ENCODE results near the gene C1QTNF9.

DNA sequence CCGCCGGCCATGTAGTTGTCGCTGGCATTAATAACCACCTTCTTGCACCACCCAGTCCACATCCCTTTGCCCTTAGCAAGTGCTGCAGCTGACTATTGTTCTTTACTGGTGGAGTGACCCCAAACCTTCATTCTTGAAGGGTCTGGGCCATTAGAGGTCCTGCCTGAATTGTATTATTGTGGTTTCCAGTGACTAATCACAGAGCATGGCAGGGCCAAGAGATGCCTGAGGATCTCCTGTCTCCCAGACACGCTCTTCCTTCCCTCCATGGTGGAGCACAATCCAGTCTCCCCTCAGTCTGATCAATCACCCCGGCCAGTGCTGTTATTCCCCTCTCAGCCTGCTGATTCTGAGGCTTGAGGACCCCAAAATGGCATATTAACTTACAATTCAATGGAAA is 39.0 kb downstream of the C1QTNF9 start:
- TF ChIP-seq, protein P1, sequence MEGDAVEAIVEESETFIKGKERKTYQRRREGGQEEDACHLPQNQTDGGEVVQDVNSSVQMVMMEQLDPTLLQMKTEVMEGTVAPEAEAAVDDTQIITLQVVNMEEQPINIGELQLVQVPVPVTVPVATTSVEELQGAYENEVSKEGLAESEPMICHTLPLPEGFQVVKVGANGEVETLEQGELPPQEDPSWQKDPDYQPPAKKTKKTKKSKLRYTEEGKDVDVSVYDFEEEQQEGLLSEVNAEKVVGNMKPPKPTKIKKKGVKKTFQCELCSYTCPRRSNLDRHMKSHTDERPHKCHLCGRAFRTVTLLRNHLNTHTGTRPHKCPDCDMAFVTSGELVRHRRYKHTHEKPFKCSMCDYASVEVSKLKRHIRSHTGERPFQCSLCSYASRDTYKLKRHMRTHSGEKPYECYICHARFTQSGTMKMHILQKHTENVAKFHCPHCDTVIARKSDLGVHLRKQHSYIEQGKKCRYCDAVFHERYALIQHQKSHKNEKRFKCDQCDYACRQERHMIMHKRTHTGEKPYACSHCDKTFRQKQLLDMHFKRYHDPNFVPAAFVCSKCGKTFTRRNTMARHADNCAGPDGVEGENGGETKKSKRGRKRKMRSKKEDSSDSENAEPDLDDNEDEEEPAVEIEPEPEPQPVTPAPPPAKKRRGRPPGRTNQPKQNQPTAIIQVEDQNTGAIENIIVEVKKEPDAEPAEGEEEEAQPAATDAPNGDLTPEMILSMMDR (optimal IDR thresholded peaks at IDR 0.05 in 1 of 3, IDR thresholded peaks at IDR 0.05 in 1 of 3, conservative IDR thresholded peaks at IDR 0.05 in 1 of 3; ENCODE audit: extremely low read depth in 1 of 3, insufficient read depth in 2 of 3, low read length in 3 of 3), result no peak
- no peak for TF ChIP-seq EZH2 (IDR thresholded peaks at IDR 0.05; ENCODE audit: low read length)
